22Rv1 (cell line): ENCODE data around the gene VEGFA.

Experiments used
- CTCF ChIP-seq: fragments of 450-650 bp; IDR thresholded peaks from 2 replicates; pipeline ENCODE4 v1.5.1; 2017; ENCODE audit warnings: mild to moderate bottlenecking
- ZFX ChIP-seq: fragments of 450-650 bp; IDR thresholded peaks from 2 replicates; pipeline ENCODE4 v1.6.1; 2017; ENCODE audit warnings: antibody characterized with exemption, borderline replicate concordance

DNA sequence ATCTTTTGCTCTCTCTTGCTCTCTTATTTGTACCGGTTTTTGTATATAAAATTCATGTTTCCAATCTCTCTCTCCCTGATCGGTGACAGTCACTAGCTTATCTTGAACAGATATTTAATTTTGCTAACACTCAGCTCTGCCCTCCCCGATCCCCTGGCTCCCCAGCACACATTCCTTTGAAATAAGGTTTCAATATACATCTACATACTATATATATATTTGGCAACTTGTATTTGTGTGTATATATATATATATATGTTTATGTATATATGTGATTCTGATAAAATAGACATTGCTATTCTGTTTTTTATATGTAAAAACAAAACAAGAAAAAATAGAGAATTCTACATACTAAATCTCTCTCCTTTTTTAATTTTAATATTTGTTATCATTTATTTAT lies 15.9 kb downstream of the VEGFA start:
- TF ChIP-seq CTCF = no peak
- TF ChIP-seq ZFX = no peak
